ENCODE results near the gene EME2.

The EME2 gene, protein sequence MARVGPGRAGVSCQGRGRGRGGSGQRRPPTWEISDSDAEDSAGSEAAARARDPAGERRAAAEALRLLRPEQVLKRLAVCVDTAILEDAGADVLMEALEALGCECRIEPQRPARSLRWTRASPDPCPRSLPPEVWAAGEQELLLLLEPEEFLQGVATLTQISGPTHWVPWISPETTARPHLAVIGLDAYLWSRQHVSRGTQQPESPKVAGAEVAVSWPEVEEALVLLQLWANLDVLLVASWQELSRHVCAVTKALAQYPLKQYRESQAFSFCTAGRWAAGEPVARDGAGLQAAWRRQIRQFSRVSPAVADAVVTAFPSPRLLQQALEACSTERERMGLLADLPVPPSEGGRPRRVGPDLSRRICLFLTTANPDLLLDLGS

DNA sequence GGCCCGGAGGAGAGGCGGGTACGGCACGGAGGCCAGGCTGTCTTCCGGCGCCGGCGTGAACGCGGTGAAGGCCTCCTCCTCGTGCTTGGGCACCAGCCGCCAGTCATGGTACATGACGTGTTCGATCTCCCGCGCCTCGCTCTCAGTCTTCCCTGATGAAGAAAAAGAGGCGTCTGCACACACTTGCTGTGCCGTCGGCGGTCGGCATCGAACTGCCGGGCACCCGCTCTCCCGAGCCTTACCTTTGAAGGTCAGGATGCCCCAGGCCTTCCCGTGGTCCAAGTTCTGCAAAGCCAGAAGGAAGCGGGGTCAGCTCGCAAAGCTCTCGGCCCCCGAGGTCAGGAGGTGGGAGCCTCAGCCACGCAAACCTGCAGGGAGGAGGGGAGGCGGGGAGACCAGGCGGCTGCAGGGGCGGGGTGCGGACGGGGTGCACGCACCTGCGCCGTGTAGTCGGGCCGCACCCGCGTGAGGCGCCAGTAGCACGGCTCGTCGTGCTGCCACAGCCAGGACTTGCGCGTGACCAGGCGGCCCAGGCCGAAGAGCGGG is at the start of gene EME2:
Gene EME2, plus strand, starts transcription at position 449 of the 546 bp plus-strand sequence. CDS start 418 bp downstream, outside the sequence.
- peaks cover 2% of the 10 kb centered on the region for H3K4me1 ChIP-seq (ENCODE audit: control insufficient read depth, insufficient read depth, low read length)
- peak within 1 kb of the TSS; percentile 85 for H3K4me3 ChIP-seq (ENCODE audit: low read depth, low read length)
- H3K27me3 ChIP-seq (ENCODE audit: control insufficient read depth, insufficient read depth, low read length) = no peaks in the 10 kb centered on the region
- H3K36me3 ChIP-seq (ENCODE audit: control insufficient read depth, insufficient read depth, low read length) = peaks cover 39% of the 10 kb centered on the region
- H3K9me3 ChIP-seq (ENCODE audit: control insufficient read depth, insufficient read depth, low read length) = no peaks in the 10 kb centered on the region
- peak within 1 kb of the TSS; percentile 88 for H3K9ac ChIP-seq (ENCODE audit: low read depth, low read length)

- Histone ChIP-seq H3K4me1 (ENCODE audit: control insufficient read depth, insufficient read depth, low read length) (no peaks in the 10 kb centered on the region), H3K27me3 (ENCODE audit: control insufficient read depth, insufficient read depth, low read length) (no peaks in the 10 kb centered on the region), H3K4me3 (ENCODE audit: low read depth, low read length) (no peak overlapping the region), H3K9me3 (ENCODE audit: control insufficient read depth, insufficient read depth, low read length) (no peaks in the 10 kb centered on the region), H3K9ac (ENCODE audit: low read depth, low read length) (no peak overlapping the region), H3K36me3 (ENCODE audit: control insufficient read depth, insufficient read depth, low read length) (peaks cover 4% of the 10 kb centered on the region)
These were observed 49.0 kb upstream of the EME2 start for GRCh38 chr16:1723450-1724147.

- no peaks in the 10 kb centered on the region for H3K4me1 ChIP-seq (ENCODE audit: control insufficient read depth, insufficient read depth, low read length)
- no peak overlapping the region for H3K4me3 ChIP-seq (ENCODE audit: low read depth, low read length)
- H3K36me3 ChIP-seq (ENCODE audit: control insufficient read depth, insufficient read depth, low read length) = peaks cover 8% of the 10 kb centered on the region
- no peak overlapping the region for H3K9ac ChIP-seq (ENCODE audit: low read depth, low read length)
- no peaks in the 10 kb centered on the region for H3K9me3 ChIP-seq (ENCODE audit: control insufficient read depth, insufficient read depth, low read length)
- no peaks in the 10 kb centered on the region for H3K27me3 ChIP-seq (ENCODE audit: control insufficient read depth, insufficient read depth, low read length)
These were observed 48.1 kb upstream of the EME2 start for GRCh38 chr16:1724491-1724890.

- Histone ChIP-seq H3K4me1 (ENCODE audit: control insufficient read depth, insufficient read depth, low read length) (no peaks in the 10 kb centered on the region), H3K9me3 (ENCODE audit: control insufficient read depth, insufficient read depth, low read length) (no peaks in the 10 kb centered on the region), H3K9ac (ENCODE audit: low read depth, low read length) (no peak overlapping the region), H3K36me3 (ENCODE audit: control insufficient read depth, insufficient read depth, low read length) (peaks cover 8% of the 10 kb centered on the region), H3K27me3 (ENCODE audit: control insufficient read depth, insufficient read depth, low read length) (no peaks in the 10 kb centered on the region), H3K4me3 (ENCODE audit: low read depth, low read length) (no peak overlapping the region)
These were observed 45.7 kb upstream of the EME2 start for GRCh38 chr16:1726661-1727502.

DNA sequence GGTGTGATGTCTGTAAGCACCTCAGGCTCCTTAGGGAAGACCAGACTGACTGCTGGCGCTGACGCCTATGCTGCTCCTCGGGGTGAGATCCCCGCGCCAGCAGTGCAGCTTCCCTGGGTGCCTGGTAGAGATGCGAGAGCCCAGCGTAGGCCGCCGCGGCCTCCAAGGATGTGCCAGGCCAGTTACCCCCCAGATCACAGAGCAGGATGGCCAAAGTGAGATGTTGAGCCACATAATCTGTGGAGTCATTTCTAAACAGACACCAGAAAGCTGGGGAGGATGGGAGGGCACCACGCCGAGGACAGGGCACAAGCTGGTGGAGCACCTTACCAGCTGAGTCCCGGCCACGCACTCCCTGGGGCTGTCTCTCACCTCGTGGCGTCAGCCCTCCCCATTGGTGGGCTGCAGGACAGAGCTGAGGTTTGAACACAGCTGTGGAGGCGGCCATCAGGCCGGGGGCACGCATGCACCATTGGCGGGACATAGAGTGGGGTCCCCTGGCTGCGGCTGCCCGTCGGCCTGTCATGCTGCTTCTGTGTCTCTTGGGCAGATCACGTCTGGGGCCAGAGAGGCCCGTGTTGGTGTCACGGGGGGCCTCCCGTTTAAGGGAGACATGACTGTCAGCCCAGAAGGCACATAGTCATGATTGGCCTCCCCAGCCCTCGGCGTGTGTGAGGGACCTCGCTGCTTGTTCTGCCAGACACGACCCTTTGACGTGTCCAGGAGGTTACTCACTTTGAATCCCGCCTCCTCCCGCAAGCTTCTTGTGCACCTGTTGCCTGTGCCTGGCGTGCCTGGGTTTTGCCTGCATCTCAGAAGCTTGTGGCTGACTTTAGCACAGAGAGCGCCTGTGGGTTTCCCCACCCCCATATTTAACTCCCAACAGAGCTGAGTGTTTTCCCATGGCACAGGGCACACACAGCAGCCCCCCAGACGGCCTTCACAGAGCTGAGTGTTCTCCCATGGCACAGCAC is 44.7 kb upstream of the EME2 start:
- Histone ChIP-seq H3K36me3 (ENCODE audit: control insufficient read depth, insufficient read depth, low read length) (peaks cover 9% of the 10 kb centered on the region), H3K9me3 (ENCODE audit: control insufficient read depth, insufficient read depth, low read length) (no peaks in the 10 kb centered on the region), H3K9ac (ENCODE audit: low read depth, low read length) (no peak overlapping the region)

DNA sequence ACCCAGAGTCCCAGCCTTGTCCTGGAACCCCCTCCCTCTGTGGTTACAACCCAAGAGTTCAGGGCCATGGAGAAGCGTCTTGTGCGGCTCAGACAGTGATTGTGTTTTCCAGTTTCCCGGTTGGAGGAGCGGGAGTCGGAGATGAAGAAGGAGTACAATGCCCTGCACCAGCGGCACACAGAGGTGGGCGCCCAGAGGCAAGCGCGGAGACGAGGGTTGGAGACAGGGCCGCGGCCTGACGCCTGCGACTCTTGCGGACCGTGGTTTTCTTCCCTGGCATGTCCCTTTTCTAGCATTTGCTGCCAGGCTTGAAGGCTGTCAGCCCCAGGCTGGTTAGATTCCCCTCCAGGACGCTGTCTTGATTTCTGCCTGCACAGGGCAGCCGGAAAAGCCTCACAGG is 43.6 kb upstream of the EME2 start:
- H3K27me3 ChIP-seq (ENCODE audit: control insufficient read depth, insufficient read depth, low read length) = no peaks in the 10 kb centered on the region
- H3K4me3 ChIP-seq (ENCODE audit: low read depth, low read length) = no peak overlapping the region
- no peaks in the 10 kb centered on the region for H3K4me1 ChIP-seq (ENCODE audit: control insufficient read depth, insufficient read depth, low read length)
- H3K36me3 ChIP-seq (ENCODE audit: control insufficient read depth, insufficient read depth, low read length) = peaks cover 19% of the 10 kb centered on the region
- H3K9me3 ChIP-seq (ENCODE audit: control insufficient read depth, insufficient read depth, low read length) = no peaks in the 10 kb centered on the region
- H3K9ac ChIP-seq (ENCODE audit: low read depth, low read length) = no peak overlapping the region

More for the DNA sequence above, 44.7 kb upstream of the EME2 start:
- no peaks in the 10 kb centered on the region for H3K27me3 ChIP-seq (ENCODE audit: control insufficient read depth, insufficient read depth, low read length)
- no peaks in the 10 kb centered on the region for H3K4me1 ChIP-seq (ENCODE audit: control insufficient read depth, insufficient read depth, low read length)
- no peak overlapping the region for H3K4me3 ChIP-seq (ENCODE audit: low read depth, low read length)

GRCh38 chr16:1729445-1729844 is 43.2 kb upstream of the EME2 start:
- Histone ChIP-seq H3K9ac (ENCODE audit: low read depth, low read length) (no peak overlapping the region), H3K4me3 (ENCODE audit: low read depth, low read length) (no peak overlapping the region), H3K36me3 (ENCODE audit: control insufficient read depth, insufficient read depth, low read length) (peaks cover 24% of the 10 kb centered on the region), H3K4me1 (ENCODE audit: control insufficient read depth, insufficient read depth, low read length) (no peaks in the 10 kb centered on the region), H3K9me3 (ENCODE audit: control insufficient read depth, insufficient read depth, low read length) (no peaks in the 10 kb centered on the region), H3K27me3 (ENCODE audit: control insufficient read depth, insufficient read depth, low read length) (no peaks in the 10 kb centered on the region)

- H3K9ac ChIP-seq (ENCODE audit: low read depth, low read length) = no peak overlapping the region
- no peaks in the 10 kb centered on the region for H3K27me3 ChIP-seq (ENCODE audit: control insufficient read depth, insufficient read depth, low read length)
- H3K36me3 ChIP-seq (ENCODE audit: control insufficient read depth, insufficient read depth, low read length) = peaks cover 28% of the 10 kb centered on the region
- no peak overlapping the region for H3K4me3 ChIP-seq (ENCODE audit: low read depth, low read length)
- H3K9me3 ChIP-seq (ENCODE audit: control insufficient read depth, insufficient read depth, low read length) = no peaks in the 10 kb centered on the region
- no peaks in the 10 kb centered on the region for H3K4me1 ChIP-seq (ENCODE audit: control insufficient read depth, insufficient read depth, low read length)
These were observed 41.5 kb upstream of the EME2 start for GRCh38 chr16:1731073-1731472.

GRCh38 chr16:1731603-1732002 is 41.0 kb upstream of the EME2 start:
- no peaks in the 10 kb centered on the region for H3K9me3 ChIP-seq (ENCODE audit: control insufficient read depth, insufficient read depth, low read length)
- H3K9ac ChIP-seq (ENCODE audit: low read depth, low read length) = no peak overlapping the region
- H3K4me3 ChIP-seq (ENCODE audit: low read depth, low read length) = no peak overlapping the region
- no peaks in the 10 kb centered on the region for H3K4me1 ChIP-seq (ENCODE audit: control insufficient read depth, insufficient read depth, low read length)
- no peaks in the 10 kb centered on the region for H3K27me3 ChIP-seq (ENCODE audit: control insufficient read depth, insufficient read depth, low read length)
- peaks cover 25% of the 10 kb centered on the region for H3K36me3 ChIP-seq (ENCODE audit: control insufficient read depth, insufficient read depth, low read length)

DNA sequence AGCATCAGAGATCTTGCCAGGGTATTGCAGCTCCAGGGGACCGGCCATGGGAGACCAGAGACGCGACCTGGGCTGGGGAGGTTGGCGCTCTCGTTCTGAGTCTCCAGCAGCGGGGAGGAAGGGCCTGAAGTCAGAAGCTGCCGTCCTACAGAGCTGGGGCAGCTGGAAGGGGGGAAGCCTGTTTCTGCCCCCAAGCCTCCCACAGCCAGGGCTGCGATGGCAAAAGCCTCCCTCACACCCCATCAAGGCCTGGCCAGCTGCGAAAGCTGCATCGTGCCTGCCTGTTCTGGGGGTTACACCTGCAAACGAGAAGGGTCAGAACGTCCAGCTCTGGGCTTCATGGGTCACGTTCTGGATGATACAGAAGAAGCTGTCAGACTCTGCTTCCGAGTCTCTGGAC is 40.5 kb upstream of the EME2 start:
- Histone ChIP-seq H3K36me3 (ENCODE audit: control insufficient read depth, insufficient read depth, low read length) (peaks cover 25% of the 10 kb centered on the region), H3K4me3 (ENCODE audit: low read depth, low read length) (no peak overlapping the region), H3K9me3 (ENCODE audit: control insufficient read depth, insufficient read depth, low read length) (no peaks in the 10 kb centered on the region), H3K27me3 (ENCODE audit: control insufficient read depth, insufficient read depth, low read length) (no peaks in the 10 kb centered on the region), H3K4me1 (ENCODE audit: control insufficient read depth, insufficient read depth, low read length) (no peaks in the 10 kb centered on the region), H3K9ac (ENCODE audit: low read depth, low read length) (no peak overlapping the region)

All from iPS-15b (cell line).